ENCODE results near the gene NXNL2.
A peak's percentile ranks its signal among the peaks of the same experiment; 100 is the strongest.

The NXNL2 gene

GRCh38 chr9:88534456-88535225, at the start of gene NXNL2:
NXNL2 (plus strand) TSS chr9:88535178; CDS start chr9:88535435, 257 bp downstream.
- peak; percentile 41 for DNase-seq

- no peak for DNase-seq
Observed at GRCh38 chr9:88488166-88488565, 46.8 kb upstream of the NXNL2 start.

- DNase-seq, result no peak
Observed at GRCh38 chr9:88494983-88495721, 39.8 kb upstream of the NXNL2 start.

- DNase-seq, result no peak
Observed at GRCh38 chr9:88497224-88497623, 37.8 kb upstream of the NXNL2 start.

- DNase-seq, result no peak
Observed at GRCh38 chr9:88498880-88499279, 36.1 kb upstream of the NXNL2 start.

GRCh38 chr9:88501086-88501485, 33.9 kb upstream of the NXNL2 start:
- DNase-seq, result no peak

GRCh38 chr9:88502552-88503034, 32.4 kb upstream of the NXNL2 start:
- no peak for DNase-seq

- no peak for DNase-seq
Observed at GRCh38 chr9:88503081-88503844, 31.7 kb upstream of the NXNL2 start.

GRCh38 chr9:88503845-88504764, 30.9 kb upstream of the NXNL2 start:
- DNase-seq, result no peak

- no peak for DNase-seq
Observed at GRCh38 chr9:88508326-88508725, 26.7 kb upstream of the NXNL2 start.

- no peak for DNase-seq
Observed at GRCh38 chr9:88511906-88512305, 23.1 kb upstream of the NXNL2 start.

GRCh38 chr9:88514247-88514646, 20.7 kb upstream of the NXNL2 start:
- DNase-seq, result no peak

- no peak for DNase-seq
Observed at GRCh38 chr9:88521308-88521707, 13.7 kb upstream of the NXNL2 start.

GRCh38 chr9:88522360-88522759, 12.6 kb upstream of the NXNL2 start:
- no peak for DNase-seq

- no peak for DNase-seq
Observed at GRCh38 chr9:88523056-88523455, 11.9 kb upstream of the NXNL2 start.

- no peak for DNase-seq
Observed at GRCh38 chr9:88524911-88525310, 10.1 kb upstream of the NXNL2 start.

GRCh38 chr9:88527618-88528017, 7.4 kb upstream of the NXNL2 start:
- no peak for DNase-seq

- no peak for DNase-seq
Observed at GRCh38 chr9:88528080-88528790, 6.7 kb upstream of the NXNL2 start.

GRCh38 chr9:88529496-88529895, 5.5 kb upstream of the NXNL2 start:
- no peak for DNase-seq

GRCh38 chr9:88530051-88530450, 4.9 kb upstream of the NXNL2 start:
- DNase-seq, result no peak

- no peak for DNase-seq
Observed at GRCh38 chr9:88531920-88532698, 2.9 kb upstream of the NXNL2 start.

Data from CD4-positive, alpha-beta T cell treated with Interleukin-21 for 1 hour (primary cell).